Heart left ventricle (tissue), 13 donors: ENCODE results near the gene GPRIN3.

Experiments
- CTCF ChIP-seq, 12 donors: fragments of 200-600 bp; sonication (generic) in 4 of 12; IDR thresholded peaks; one replicate each; pipeline versions ENCODE4 v1.5.0 to v1.8.0; 2018 to 2022; ENCODE audit warnings: antibody characterized with exemption in 12 of 12, mild to moderate bottlenecking in 5 of 12
- POLR2A ChIP-seq, 2 donors: fragments of 450-650 bp; IDR thresholded peaks; one replicate each; pipeline ENCODE4 v1.6.1; 2017; ENCODE audit warnings: antibody characterized with exemption in 2 of 2, mild to moderate bottlenecking in 2 of 2, moderate library complexity in 2 of 2
- donor health status: ischemic (EF 13 %, LVEDD 7.1; RV severe dilation, severe dysfunction).
- donor health status: DM: no; HTN: yes; CAD: no.
- donor health status: DM: no; HTN: no; CAD: no.
- donor health status: ischemic (EF 25% LVEDD 6.9; RV normal size, moderate dysfunction).
- donor health status: ischemic (EF 25% LVEDD 5.7; RV mildly dilated, moderate dysfunction).
- donor health status: ischemic (EF 35%, LVEDD 5.7; RV mildly dilated, moderate dysfunction).
- donor health status: nonischemic (EF 11% LVEDD 7.7; RV severe dilation, severe dysfunction).
- donor health status: DM: yes; HTN: yes; CAD: no.
- donor health status: PGD.
- donor health status: ischemic (EF 29% LVEDD 5.4; RV normal size, mild dysfunction).
- donor health status: nonischemic (EF 23%, LVEDD 6.1; RV moderate dilation, normal function).

GRCh38 chr4:89344571-89344970 lies 37.0 kb upstream of the GPRIN3 start:
- TF ChIP-seq CTCF (IDR thresholded peaks at IDR 0.05) (no peak), POLR2A (IDR thresholded peaks at IDR 0.05) (no peak)
